NCI-H1048 (cell line): Measurements from ENCODE around the gene TASL.
"Not testable (repeated sequence)": the region's sequence is repeated elsewhere in the genome, so short reads cannot be mapped to it uniquely, and the experiment has no call there.

Experiments
- DNase-seq: peaks from one replicate; lab custom pipeline; 2025; lab: John Stamatoyannopoulos, UW

Gene TASL

GRCh38 chrX:30576881-30577280 lies 685 bp downstream of the TASL start:
- DNase-seq, result no peak

- no peak for DNase-seq
Observed at GRCh38 chrX:30573125-30573524, 4.4 kb downstream of the TASL start.

GRCh38 chrX:30572678-30573077 lies 4.9 kb downstream of the TASL start:
- DNase-seq, result no peak

GRCh38 chrX:30572004-30572403 lies 5.6 kb downstream of the TASL start:
- DNase-seq, result no peak

GRCh38 chrX:30570505-30570904 lies 7.1 kb downstream of the TASL start:
- DNase-seq, result no peak

GRCh38 chrX:30568136-30568535 lies 9.4 kb downstream of the TASL start:
- no peak for DNase-seq

GRCh38 chrX:30563070-30563469 lies 14.5 kb downstream of the TASL start:
- not testable (repeated sequence) for DNase-seq

GRCh38 chrX:30561191-30561590 lies 16.4 kb downstream of the TASL start:
- no peak for DNase-seq

GRCh38 chrX:30538271-30538670 lies 39.3 kb downstream of the TASL start:
- DNase-seq, result no peak

GRCh38 chrX:30533835-30534234 lies 43.7 kb downstream of the TASL start:
- no peak for DNase-seq

GRCh38 chrX:30533266-30533665 lies 44.3 kb downstream of the TASL start:
- no peak for DNase-seq

- DNase-seq, result no peak
Observed at GRCh38 chrX:30530606-30531005, 47.0 kb downstream of the TASL start.

GRCh38 chrX:30525732-30526131 lies 51.8 kb downstream of the TASL start:
- DNase-seq, result no peak

- DNase-seq, result no peak
Observed at GRCh38 chrX:30521440-30522182, 56.0 kb downstream of the TASL start.

- DNase-seq, result no peak
Observed at GRCh38 chrX:30513284-30513683, 64.3 kb downstream of the TASL start.
